Subcutaneous abdominal adipose tissue (tissue), 5 donors: ENCODE data around the gene HMOX1.

Experiments
- H3K27ac ChIP-seq: one replicate; pipeline ENCODE4 v1.7.0; 2013; ENCODE audit warnings: low read depth, mild to moderate bottlenecking, inconsistent platforms, low read length, moderate library complexity
- H3K27me3 ChIP-seq, 5 donors: one replicate each; pipeline ENCODE4 v1.7.0; 2013; ENCODE audit warnings: low read length in 5 of 5, inconsistent platforms in 1 of 5; ENCODE audit not compliant: control insufficient read depth in 5 of 5, insufficient read depth in 4 of 5
- H3K36me3 ChIP-seq, 5 donors: one replicate each; pipeline ENCODE4 v1.7.0; 2013; ENCODE audit warnings: low read length in 5 of 5; ENCODE audit not compliant: control insufficient read depth in 5 of 5, insufficient read depth in 5 of 5
- H3K4me1 ChIP-seq, 5 donors: one replicate each; pipeline ENCODE4 v1.7.0; 2013; ENCODE audit warnings: low read length in 5 of 5, mild to moderate bottlenecking in 3 of 5, moderate library complexity in 1 of 5; ENCODE audit not compliant: control insufficient read depth in 5 of 5, insufficient read depth in 5 of 5
- H3K4me3 ChIP-seq, 5 donors: one replicate each; pipeline ENCODE4 v1.7.0; 2013; ENCODE audit warnings: low read length in 5 of 5, low read depth in 1 of 5
- H3K9ac ChIP-seq, 5 donors: one replicate each; pipeline ENCODE4 v1.7.0; 2013; ENCODE audit warnings: low read length in 5 of 5, mild to moderate bottlenecking in 4 of 5, moderate library complexity in 3 of 5
- H3K9me3 ChIP-seq, 5 donors: one replicate each; pipeline ENCODE4 v1.7.0; 2013; ENCODE audit warnings: low read length in 5 of 5; ENCODE audit not compliant: control insufficient read depth in 5 of 5
- donor health status: healthy.
- donor health status: healthy.
- donor health status: healthy.
- donor health status: healthy.
- donor health status: healthy.

The HMOX1 gene

GRCh38 chr22:35343664-35344550 lies 37.0 kb upstream of the HMOX1 start:
- Histone ChIP-seq H3K9ac (no peak overlapping the region), H3K36me3 (peaks cover 0 to 96% (median 92%) of the 10 kb centered on the region in 5 donors), H3K9me3 (no peaks in the 10 kb centered on the region), H3K27ac (no peak overlapping the region), H3K4me1 (peaks cover 0 to 3% (median 0%) of the 10 kb centered on the region in 5 donors), H3K27me3 (no peaks in the 10 kb centered on the region), H3K4me3 (no peak overlapping the region)

- no peaks in the 10 kb centered on the region for H3K9me3 ChIP-seq
- H3K27me3 ChIP-seq: no peaks in the 10 kb centered on the region
- peaks cover 0 to 4% (median 4%) of the 10 kb centered on the region in 5 donors for H3K4me1 ChIP-seq
- H3K9ac ChIP-seq: no peak overlapping the region
- H3K36me3 ChIP-seq: peaks cover 0 to 86% (median 85%) of the 10 kb centered on the region in 5 donors
- H3K4me3 ChIP-seq: no peak overlapping the region
- no peak overlapping the region for H3K27ac ChIP-seq
Measured at GRCh38 chr22:35344956-35345690, 35.8 kb upstream of the HMOX1 start.

- H3K36me3 ChIP-seq: peaks cover 0 to 78% (median 77%) of the 10 kb centered on the region in 5 donors
- no peak overlapping the region for H3K9ac ChIP-seq
- no peak overlapping the region for H3K27ac ChIP-seq
- no peaks in the 10 kb centered on the region for H3K27me3 ChIP-seq
- H3K4me3 ChIP-seq: no peak overlapping the region
- H3K4me1 ChIP-seq: peaks cover 3 to 12% (median 11%) of the 10 kb centered on the region in 5 donors
- H3K9me3 ChIP-seq: no peaks in the 10 kb centered on the region
Measured at GRCh38 chr22:35345808-35346505, 34.9 kb upstream of the HMOX1 start.

- Histone ChIP-seq H3K4me3 (no peak overlapping the region), H3K4me1 (peaks cover 3 to 20% (median 18%) of the 10 kb centered on the region in 5 donors), H3K9ac (no peak overlapping the region), H3K36me3 (peaks cover 0 to 71% (median 69%) of the 10 kb centered on the region in 5 donors), H3K9me3 (no peaks in the 10 kb centered on the region), H3K27ac (no peak overlapping the region), H3K27me3 (no peaks in the 10 kb centered on the region)
Measured at GRCh38 chr22:35346596-35347220, 34.2 kb upstream of the HMOX1 start.

- no peaks in the 10 kb centered on the region for H3K9me3 ChIP-seq
- no peak overlapping the region for H3K27ac ChIP-seq
- H3K27me3 ChIP-seq: no peaks in the 10 kb centered on the region
- H3K9ac ChIP-seq: no peak overlapping the region
- peaks cover 3 to 27% (median 25%) of the 10 kb centered on the region in 5 donors for H3K4me1 ChIP-seq
- H3K36me3 ChIP-seq: peaks cover 0 to 63% (median 62%) of the 10 kb centered on the region in 5 donors
- H3K4me3 ChIP-seq: no peak overlapping the region
Measured at GRCh38 chr22:35347462-35347861, 33.4 kb upstream of the HMOX1 start.

- H3K27me3 ChIP-seq: no peaks in the 10 kb centered on the region
- no peak overlapping the region for H3K4me3 ChIP-seq
- H3K4me1 ChIP-seq: peaks cover 3 to 34% (median 31%) of the 10 kb centered on the region in 5 donors
- H3K27ac ChIP-seq: no peak overlapping the region
- H3K9me3 ChIP-seq: no peaks in the 10 kb centered on the region
- H3K9ac ChIP-seq: no peak overlapping the region
- peaks cover 0 to 57% (median 55%) of the 10 kb centered on the region in 5 donors for H3K36me3 ChIP-seq
Measured at GRCh38 chr22:35348026-35348590, 32.8 kb upstream of the HMOX1 start.

GRCh38 chr22:35348703-35349102 lies 32.2 kb upstream of the HMOX1 start:
- peaks cover 0 to 51% (median 49%) of the 10 kb centered on the region in 5 donors for H3K36me3 ChIP-seq
- no peak overlapping the region for H3K9ac ChIP-seq
- no peak overlapping the region for H3K4me3 ChIP-seq
- H3K27me3 ChIP-seq: no peaks in the 10 kb centered on the region
- peaks cover 3 to 38% (median 33%) of the 10 kb centered on the region in 5 donors for H3K4me1 ChIP-seq
- no peaks in the 10 kb centered on the region for H3K9me3 ChIP-seq
- H3K27ac ChIP-seq: no peak overlapping the region

- no peaks in the 10 kb centered on the region for H3K9me3 ChIP-seq
- peaks cover 0 to 44% (median 43%) of the 10 kb centered on the region in 5 donors for H3K36me3 ChIP-seq
- H3K4me3 ChIP-seq: no peak overlapping the region
- H3K4me1 ChIP-seq: peaks cover 3 to 43% (median 33%) of the 10 kb centered on the region in 5 donors
- H3K9ac ChIP-seq: no peak overlapping the region
- no peak overlapping the region for H3K27ac ChIP-seq
- no peaks in the 10 kb centered on the region for H3K27me3 ChIP-seq
Measured at GRCh38 chr22:35349368-35349703, 31.6 kb upstream of the HMOX1 start.
